ENCODE measurements around the gene ARSJ.
A peak's percentile ranks its signal among the peaks of the same experiment; 100 is the strongest.
"Not testable (repeated sequence)": the region's sequence is repeated elsewhere in the genome, so short reads cannot be mapped to it uniquely, and the experiment has no call there.

The ARSJ gene

DNA sequence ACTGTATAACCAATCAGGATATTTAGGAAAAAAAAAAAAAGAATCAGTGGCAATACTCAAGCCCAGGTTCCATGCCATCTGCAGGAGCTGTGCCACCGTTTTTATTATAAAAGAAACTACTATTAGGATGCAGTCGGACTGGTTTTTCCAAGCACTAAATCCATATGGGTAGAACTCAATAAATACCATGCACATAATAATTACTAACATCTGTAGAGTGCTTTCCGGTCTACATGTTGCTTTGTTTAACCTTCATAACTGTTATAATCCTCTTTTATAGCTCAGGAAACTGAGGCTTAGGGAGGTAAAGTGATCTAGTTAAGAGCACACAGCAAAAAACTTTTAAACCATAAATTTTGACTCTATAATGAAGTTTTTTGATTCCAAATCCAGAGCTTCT is 24.0 kb downstream of the ARSJ start:
- DNase-seq, result no peak

DNA sequence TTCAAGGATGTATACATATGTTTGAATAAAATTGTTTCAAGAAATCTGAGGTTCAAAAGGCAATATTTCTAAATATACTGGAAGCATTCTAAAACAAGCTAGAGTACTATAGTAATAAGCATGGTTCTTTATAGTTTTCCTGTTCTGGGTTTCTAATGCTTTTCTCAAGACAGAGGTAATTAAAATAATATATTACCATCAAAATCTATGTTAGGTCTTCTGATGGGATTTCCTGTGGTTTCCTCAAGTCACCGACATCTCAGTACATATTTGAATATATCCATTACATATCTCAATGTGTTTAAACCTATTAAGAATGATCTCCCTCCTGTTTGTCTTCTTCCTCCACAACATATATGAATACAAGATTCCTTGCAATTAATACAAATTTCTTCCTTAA is 25.6 kb downstream of the ARSJ start:
- DNase-seq, result no peak

- DNase-seq, result peak; percentile 51
Observed at GRCh38 chr4:113952452-113953029, 26.9 kb downstream of the ARSJ start.

DNA sequence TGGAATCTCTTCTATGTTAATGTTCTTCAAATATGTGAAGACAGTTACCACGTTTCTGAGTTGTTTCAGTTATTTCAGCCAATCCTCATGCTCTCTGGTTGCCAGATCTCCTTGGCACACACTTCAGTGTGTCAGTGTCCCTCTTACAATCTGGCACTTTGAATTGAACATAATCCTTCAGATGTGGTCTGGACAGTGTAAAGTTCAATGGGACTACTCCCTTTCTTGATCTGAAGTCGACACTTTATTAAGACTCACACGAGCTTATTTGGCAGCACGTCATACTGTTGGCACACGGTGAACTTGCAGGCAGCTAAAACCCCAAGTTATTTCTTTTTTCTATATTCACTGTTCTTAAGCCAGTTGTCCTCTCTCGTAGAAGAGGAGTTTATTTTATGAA is 28.2 kb downstream of the ARSJ start:
- DNase-seq, result no peak

- DNase-seq, result no peak
Observed at GRCh38 chr4:113950207-113950606, 29.2 kb downstream of the ARSJ start.

- no peak for DNase-seq
Observed at GRCh38 chr4:113947484-113947883, 32.0 kb downstream of the ARSJ start.

DNA sequence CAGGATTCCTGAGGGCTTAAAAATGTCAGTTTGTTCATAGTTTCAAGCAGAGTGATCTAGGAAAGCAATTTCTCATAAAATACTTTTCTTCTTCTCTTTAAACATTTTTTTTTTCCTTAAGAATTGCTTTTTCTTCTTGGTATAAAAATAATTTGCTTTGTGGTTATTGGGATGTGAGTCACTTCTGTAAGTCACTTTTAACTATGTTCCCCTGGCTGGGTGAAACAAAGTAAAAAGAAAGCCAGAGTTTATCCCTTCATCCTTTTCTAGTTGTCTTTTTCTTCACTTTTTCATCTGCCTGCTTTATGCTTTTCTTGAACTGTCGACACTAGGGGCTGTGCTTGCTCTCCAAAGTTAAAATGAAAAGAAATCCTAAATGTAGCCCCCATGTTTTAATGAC is 33.5 kb downstream of the ARSJ start:
- no peak for DNase-seq

- DNase-seq, result no peak
Observed at GRCh38 chr4:113943863-113944262, 35.6 kb downstream of the ARSJ start.

DNA sequence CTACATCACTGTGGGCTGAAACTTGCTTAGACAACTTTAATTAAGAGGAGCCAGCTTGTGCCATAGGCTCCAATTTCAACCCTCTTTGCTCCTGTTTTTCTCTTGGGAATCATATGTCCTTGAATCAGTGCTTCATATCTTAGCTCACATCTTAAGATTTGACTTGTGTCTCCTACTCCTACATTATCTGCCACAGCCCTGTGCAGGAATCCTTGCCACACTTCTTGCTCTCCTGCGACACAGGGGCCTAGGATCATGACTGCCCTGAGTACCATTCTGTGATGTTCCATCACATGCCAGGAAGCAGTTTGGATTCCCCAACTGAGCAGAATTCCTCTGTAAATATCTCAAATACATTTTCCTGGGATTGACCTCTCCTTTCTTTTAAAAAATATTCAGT is 36.4 kb downstream of the ARSJ start:
- DNase-seq, result no peak

DNA sequence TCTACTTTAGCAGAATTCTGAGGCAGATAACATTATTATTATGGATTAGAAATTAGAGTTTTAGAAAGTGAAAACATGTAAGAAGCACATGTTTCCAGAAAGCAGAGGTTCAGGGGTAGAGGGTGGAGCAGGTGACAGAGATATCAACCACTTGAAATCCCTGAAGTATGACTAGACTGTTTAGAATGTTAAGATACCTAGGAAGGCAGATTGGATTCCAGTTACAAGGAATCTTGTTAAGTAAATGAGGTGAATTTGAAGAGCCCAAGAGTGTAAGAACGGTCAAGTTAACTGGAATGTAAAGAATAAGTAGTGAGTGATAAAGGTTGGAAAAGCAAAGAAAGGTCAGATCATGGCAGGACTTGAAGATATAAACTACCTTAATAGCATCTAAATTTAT is 37.6 kb downstream of the ARSJ start:
- no peak for DNase-seq

DNA sequence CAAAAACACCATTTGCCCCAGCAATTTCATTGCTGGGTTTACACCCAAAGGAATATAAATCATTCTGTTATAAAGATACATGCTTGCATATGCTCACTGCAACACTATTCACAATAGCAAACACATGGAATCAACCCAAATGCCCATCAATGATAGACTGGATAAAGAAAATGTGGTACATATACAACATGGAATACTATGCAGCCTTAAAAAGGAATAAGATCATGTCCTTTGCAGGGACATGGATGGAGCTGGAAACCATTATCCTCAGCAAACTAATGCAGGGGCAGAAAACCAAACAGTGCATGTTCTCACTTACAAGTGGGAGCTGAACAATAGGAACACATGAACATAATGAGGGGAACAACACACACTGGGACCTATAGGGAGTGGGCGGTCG is 39.3 kb downstream of the ARSJ start:
- not testable (repeated sequence) for DNase-seq

DNA sequence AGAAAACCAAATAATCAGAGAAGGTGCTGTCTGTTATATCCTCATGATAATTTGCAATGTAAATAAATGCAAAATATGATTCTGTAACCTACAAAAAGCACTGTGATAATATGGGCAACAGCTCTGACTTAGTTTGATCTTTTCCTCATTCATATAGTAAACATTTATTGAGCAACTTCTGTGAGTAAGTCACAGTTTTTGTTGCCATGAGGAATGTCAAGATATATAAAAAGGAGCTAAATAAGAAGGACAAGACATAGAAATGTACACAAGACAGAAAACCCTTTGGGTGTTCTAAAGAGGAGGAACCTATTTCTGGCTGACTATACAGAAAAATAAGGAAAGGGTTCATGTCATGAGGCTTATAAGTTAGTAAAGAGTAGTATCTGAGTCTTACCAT is 44.3 kb downstream of the ARSJ start:
- no peak for DNase-seq

DNA sequence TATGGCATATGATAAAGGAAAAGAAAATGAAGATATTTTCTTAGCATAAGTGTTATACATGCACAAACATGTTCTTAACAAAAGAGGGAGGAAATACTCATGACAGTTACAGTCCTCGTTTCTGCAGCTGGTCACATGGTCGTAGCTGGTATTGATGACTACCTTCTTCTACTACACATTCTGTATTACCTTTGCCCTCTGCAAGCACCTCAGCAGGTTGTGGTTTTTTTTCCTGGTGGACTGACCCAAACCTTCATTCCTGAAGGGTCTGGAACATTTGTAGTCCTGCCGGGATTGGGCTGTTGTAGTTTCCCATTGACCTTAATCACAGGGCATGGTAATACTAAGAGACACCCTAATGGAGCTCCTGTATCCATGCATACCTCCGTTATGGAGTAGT is 54.7 kb downstream of the ARSJ start:
- DNase-seq, result not testable (repeated sequence)

DNA sequence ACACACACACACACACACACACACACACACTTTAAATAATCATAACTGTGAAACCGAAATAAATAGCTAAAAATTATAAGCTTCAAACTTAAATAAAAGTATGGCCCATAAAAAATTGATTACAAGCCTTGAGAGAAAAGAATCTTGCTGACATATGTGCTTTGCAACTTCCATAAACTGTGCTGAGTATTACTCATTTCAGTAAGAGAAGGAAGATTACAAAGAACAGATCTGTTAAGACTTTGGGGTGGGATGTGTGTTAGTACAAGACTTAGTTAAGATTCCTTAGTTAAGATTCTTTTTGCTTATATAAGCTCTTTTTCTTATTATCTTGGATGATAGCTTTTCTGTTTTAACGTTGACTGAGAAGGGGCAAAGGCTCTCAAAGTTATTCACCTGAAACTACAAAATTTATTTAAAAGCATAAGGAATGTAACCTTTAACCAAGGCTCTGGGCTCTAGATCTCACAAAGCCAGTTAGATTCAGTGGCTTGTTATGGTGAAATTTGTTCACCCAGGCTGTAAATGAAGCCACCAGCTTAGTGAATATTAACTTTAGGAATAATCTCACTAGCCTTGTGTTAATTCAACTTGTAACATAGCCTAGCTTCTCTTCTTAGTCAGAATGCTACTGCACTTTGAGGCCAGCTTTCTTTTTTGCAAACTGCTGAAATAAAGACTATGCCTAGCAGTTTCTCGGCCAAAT is 58.2 kb downstream of the ARSJ start:
- DNase-seq, result peak; percentile 3

- no peak for DNase-seq
Observed at GRCh38 chr4:113919611-113920010, 59.8 kb downstream of the ARSJ start.

DNA sequence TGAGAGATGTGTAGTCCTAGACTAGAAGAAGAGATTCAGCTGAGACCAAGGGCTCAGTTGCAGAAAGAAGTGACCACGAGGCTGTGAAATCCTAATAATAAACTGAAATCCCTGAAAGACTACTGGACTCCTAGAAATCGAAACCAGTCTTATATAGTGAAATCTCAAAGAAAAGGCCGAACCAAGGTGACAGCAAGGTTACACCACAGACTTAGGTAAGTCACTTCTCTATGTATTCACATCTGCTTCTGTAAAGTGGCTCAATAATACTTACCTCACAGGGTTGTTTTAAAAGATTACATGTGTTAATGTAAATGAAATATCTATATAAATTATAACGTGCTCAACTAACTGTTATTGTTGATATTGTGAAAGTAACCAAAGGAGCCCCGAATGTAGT is 60.3 kb downstream of the ARSJ start:
- no peak for DNase-seq

DNA sequence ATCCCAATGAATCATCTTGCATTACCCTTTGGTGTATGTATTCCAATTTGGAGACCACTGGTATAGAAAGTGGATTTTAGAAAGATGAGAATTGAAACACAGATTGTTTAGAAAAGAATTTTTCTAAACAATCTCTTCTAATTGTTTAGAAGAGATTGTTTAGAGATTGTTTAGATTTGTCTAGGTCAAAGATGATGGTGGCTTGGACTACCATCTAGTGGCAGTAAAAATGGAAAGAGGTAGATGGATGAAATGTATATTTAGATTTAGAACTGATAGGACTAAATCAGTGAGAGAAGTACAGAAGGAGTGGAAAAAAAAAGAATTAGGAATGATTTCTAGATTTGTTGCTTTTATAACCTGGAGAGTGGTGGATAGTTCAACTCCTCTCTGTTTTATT is 70.6 kb downstream of the ARSJ start:
- no peak for DNase-seq

DNA sequence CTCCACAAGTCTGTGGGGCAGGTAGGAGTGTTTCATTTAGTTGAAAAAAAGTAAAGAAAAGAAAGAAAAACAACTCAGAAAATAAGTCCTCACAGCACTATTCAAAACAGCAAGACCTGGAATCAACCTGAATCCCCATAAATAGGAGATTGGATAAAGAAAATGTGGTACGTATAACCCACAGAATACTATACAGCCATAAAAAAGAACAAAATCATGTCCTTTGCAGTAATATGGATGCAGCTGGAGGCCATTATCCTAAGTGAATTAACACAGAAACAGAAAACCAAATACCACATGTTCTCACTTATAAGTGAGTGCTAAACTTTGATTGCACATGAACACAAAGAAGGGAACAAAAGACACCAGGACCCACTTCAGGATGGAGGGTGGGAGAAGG is 71.9 kb downstream of the ARSJ start:
- DNase-seq, result no peak

- DNase-seq, result no peak
Observed at GRCh38 chr4:113905301-113905700, 74.1 kb downstream of the ARSJ start.

DNA sequence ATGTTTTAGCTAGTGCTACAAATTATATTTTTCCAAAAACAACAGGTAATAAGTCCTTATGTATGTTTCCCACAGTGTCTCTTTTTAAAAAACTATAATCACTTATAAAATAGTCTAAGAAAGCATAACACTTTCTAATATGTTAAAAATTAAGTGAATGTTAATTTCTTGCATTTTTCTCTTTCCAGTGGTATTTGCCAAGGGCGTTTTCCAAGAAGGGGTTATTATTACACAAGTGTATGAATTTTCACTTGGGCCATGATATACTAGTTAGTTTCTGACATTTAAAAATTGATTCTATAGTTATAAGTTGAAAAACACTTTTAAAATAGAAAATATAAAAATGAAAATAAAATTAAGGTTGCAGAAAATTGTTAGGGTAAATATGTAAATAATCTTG is 74.6 kb downstream of the ARSJ start:
- DNase-seq, result no peak

GRCh38 chr4:113901994-113902787 is 77.3 kb downstream of the ARSJ start:
- DNase-seq, result peak; percentile 39

DNA sequence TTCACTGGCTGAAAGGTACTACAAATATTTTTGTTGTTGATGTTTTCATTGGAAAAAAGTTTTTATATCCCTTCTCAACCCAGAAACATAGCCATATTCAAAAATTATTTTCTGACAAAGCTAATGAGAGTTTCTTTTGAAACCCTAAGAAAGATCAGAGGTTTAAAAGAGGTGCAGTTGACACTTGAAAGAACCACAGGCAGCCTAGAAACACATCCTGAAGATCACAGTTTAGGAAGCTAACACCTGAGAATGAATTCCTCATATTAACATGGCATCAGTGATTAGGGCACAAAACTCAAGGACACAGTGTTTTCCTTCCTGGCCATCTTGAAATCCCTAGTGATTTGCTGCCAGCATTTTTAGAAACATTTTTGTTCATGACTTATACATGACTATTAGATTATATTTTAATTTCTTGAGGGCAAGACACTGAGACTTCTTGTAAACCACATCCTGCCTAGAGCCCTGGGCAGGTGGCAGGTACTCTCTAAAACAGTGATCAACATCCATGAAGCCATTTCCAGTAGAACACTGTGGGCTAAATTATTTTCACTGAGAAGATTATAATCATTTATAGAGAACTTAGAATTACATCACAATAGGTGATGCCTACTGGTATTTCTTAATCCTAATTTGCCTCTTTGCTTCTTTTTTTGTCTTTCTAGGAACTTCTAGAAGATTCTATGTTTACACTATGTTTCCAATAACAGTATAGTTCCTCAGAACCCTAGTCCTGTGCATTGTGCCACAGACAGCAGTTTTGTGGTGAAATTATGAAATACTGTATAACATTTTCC is 80.0 kb downstream of the ARSJ start:
- DNase-seq, result no peak

DNA sequence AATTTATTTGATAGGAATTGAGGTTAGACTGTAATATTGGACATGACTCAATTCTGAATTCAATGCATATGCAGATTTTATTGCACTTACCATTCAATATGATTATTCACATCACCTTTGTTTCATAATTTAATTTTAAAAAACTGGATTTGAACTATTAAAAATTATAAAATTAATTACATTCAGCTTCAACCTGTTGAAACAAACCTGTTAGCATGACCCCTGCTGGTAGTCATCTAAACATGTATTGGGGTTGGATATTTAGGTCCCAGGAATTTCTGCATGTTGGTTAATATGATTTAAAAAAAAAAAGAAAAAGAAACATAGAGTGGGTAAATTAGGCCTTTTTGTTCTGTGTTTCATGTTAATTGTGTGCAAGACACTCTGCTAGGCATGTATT is 85.9 kb downstream of the ARSJ start:
- no peak for DNase-seq
